Smooth muscle cell (in vitro differentiated cells): ENCODE data around the gene HOMER3. TPM values are rescaled to one million over a fixed set of nuclear protein-coding genes. Genes with fewer than 3 reads are reported as not detected.

ENCODE experiments used
- DNase-seq: peaks from one replicate; lab custom pipeline; 2025; ENCODE audit not compliant: unreplicated experiment; lab: John Stamatoyannopoulos, UW
- H2AFZ ChIP-seq: fragments of 200-600 bp; sonication (generic); 2 replicates; pipeline ENCODE4 v1.6.0; 2016; ENCODE audit warnings: antibody characterized with exemption, low read depth, mild to moderate bottlenecking
- H3F3A ChIP-seq: fragments of 200-600 bp; sonication (generic); 2 replicates; pipeline ENCODE4 v1.6.0; 2017; ENCODE audit warnings: antibody characterized with exemption, low read depth
- H3K27ac ChIP-seq: fragments of 200-600 bp; sonication (generic); 2 replicates; pipeline ENCODE4 v1.5.1; 2016; ENCODE audit warnings: low read depth, mild to moderate bottlenecking
- H3K27me3 ChIP-seq: fragments of 200-600 bp; sonication (generic); 2 replicates; pipeline ENCODE4 v1.6.1; 2016; ENCODE audit warnings: low read depth, mild to moderate bottlenecking
- H3K36me3 ChIP-seq: fragments of 200-600 bp; sonication (generic); 2 replicates; pipeline ENCODE4 v1.5.1; 2016; ENCODE audit warnings: low read depth
- H3K4me1 ChIP-seq: fragments of 200-600 bp; sonication (generic); 2 replicates; pipeline ENCODE4 v1.5.1; 2016; ENCODE audit warnings: low read depth
- H3K4me2 ChIP-seq: fragments of 200-600 bp; sonication (generic); 2 replicates; pipeline ENCODE4 v1.6.0; 2016; ENCODE audit warnings: mild to moderate bottlenecking
- H3K4me3 ChIP-seq: fragments of 200-600 bp; sonication (generic); 2 replicates; pipeline ENCODE4 v1.5.1; 2016; ENCODE audit warnings: mild to moderate bottlenecking
- H3K79me2 ChIP-seq: fragments of 200-600 bp; sonication (generic); 2 replicates; pipeline ENCODE4 v1.6.0; 2016; ENCODE audit warnings: low read depth, mild to moderate bottlenecking
- H3K9ac ChIP-seq: fragments of 200-600 bp; sonication (generic); 2 replicates; pipeline ENCODE4 v1.6.0; 2016; ENCODE audit warnings: low read depth
- H3K9me3 ChIP-seq: fragments of 200-600 bp; sonication (generic); replicated peaks from 2 replicates; pipeline ENCODE4 v1.5.1; 2016; ENCODE audit warnings: low read depth
- H4K20me1 ChIP-seq: fragments of 200-600 bp; sonication (generic); 2 replicates; pipeline ENCODE4 v1.6.0; 2016; ENCODE audit warnings: low read depth
- CTCF ChIP-seq: fragments of 200-600 bp; sonication (generic); IDR thresholded peaks from 2 replicates; pipeline ENCODE4 v1.5.1; 2017; ENCODE audit warnings: borderline replicate concordance, mild to moderate bottlenecking, antibody characterized with exemption; ENCODE audit not compliant: insufficient read depth, poor library complexity, severe bottlenecking
- WGBS: methylation state at CpG from one replicate; pipeline ENCODE4 v1.1.7; 2016; ENCODE audit warnings: low lambda C conversion rate; 5-methylcytosine and 5-hydroxymethylcytosine counted together
- polyA plus RNA-seq: library from polyadenylated mRNA; unstranded; fragments of >200 nt; fragmentation: Nextera tagmentation; extraction: Ambion mirVana; gene quantifications from 2 replicates; pipeline ENCODE4 v1.2.1, GENCODE V29; 2016
- total RNA-seq: library from RNA; depleted of rRNA; stranded (reverse); fragments of >200 nt; gene quantifications from 2 replicates; pipeline ENCODE4 v1.2.3, GENCODE V29; 2014

Gene HOMER3
- total and polyA plus RNA-seq, 2 experiments from 2014 or later: 37.4 to 88.1 TPM

GRCh38 chr19:18961767-18962620 is 21.0 kb upstream of the HOMER3 start:
- no peaks in the 10 kb centered on the region for H3K79me2 ChIP-seq
- no peak overlapping the region for H3K27ac ChIP-seq
- peaks cover 20% of the 10 kb centered on the region for H3K27me3 ChIP-seq
- H3K9ac ChIP-seq: no peak overlapping the region
- no peak for TF ChIP-seq CTCF
- WGBS: 43% methylated on average over 17 of the region's 26 CpGs
- H4K20me1 ChIP-seq: no peaks in the 10 kb centered on the region
- no peak for DNase-seq
- no peak overlapping the region for H2AFZ ChIP-seq
- no peak overlapping the region for H3K4me3 ChIP-seq
- H3K9me3 ChIP-seq: no peaks in the 10 kb centered on the region
- no peak overlapping the region for H3K4me2 ChIP-seq
- H3K4me1 ChIP-seq: no peaks in the 10 kb centered on the region
- no peaks in the 10 kb centered on the region for H3F3A ChIP-seq
- no peaks in the 10 kb centered on the region for H3K36me3 ChIP-seq

GRCh38 chr19:18960370-18960769 is 19.4 kb upstream of the HOMER3 start:
- no peak overlapping the region for H3K4me2 ChIP-seq
- no peaks in the 10 kb centered on the region for H3K4me1 ChIP-seq
- WGBS: 91% methylated on average over 4 of the region's 4 CpGs
- H3F3A ChIP-seq: no peaks in the 10 kb centered on the region
- H3K27me3 ChIP-seq: peaks cover 20% of the 10 kb centered on the region
- H3K79me2 ChIP-seq: no peaks in the 10 kb centered on the region
- H4K20me1 ChIP-seq: no peaks in the 10 kb centered on the region
- no peak overlapping the region for H3K9ac ChIP-seq
- no peaks in the 10 kb centered on the region for H3K9me3 ChIP-seq
- TF ChIP-seq CTCF: no peak
- no peak overlapping the region for H3K27ac ChIP-seq
- H3K4me3 ChIP-seq: no peak overlapping the region
- H2AFZ ChIP-seq: no peak overlapping the region
- H3K36me3 ChIP-seq: no peaks in the 10 kb centered on the region
- no peak for DNase-seq

- WGBS: 100% methylated on average over 2 of the region's 2 CpGs
- Histone ChIP-seq H3K27me3 (peaks cover 5% of the 10 kb centered on the region), H3K4me1 (no peaks in the 10 kb centered on the region)
Observed at GRCh38 chr19:18955042-18955441, 14.0 kb upstream of the HOMER3 start.

More at GRCh38 chr19:18955042-18955441, 14.0 kb upstream of the HOMER3 start:
- Histone ChIP-seq H2AFZ (no peak overlapping the region), H4K20me1 (no peaks in the 10 kb centered on the region), H3K27ac (no peak overlapping the region), H3F3A (no peaks in the 10 kb centered on the region), H3K79me2 (no peaks in the 10 kb centered on the region), H3K4me2 (no peak overlapping the region), H3K9me3 (no peaks in the 10 kb centered on the region), H3K36me3 (no peaks in the 10 kb centered on the region), H3K4me3 (no peak overlapping the region), H3K9ac (no peak overlapping the region)
- no peak for TF ChIP-seq CTCF
- no peak for DNase-seq
